Measurements from ENCODE around the gene TMEM60. TPM values are rescaled to one million over a fixed set of nuclear protein-coding genes. Genes with fewer than 3 reads are reported as not detected.
A peak's percentile ranks its signal among the peaks of the same experiment; 100 is the strongest.

Gene TMEM60
- total and polyA plus RNA-seq, 10 of the 15 experiments (the other 5 are each of a cell fraction or from before 2014, with no cell fraction given): 13.2 to 94.2 (median 30.2) TPM

GRCh38 chr7:77765481-77765880 lies 32.8 kb downstream of the TMEM60 start:
- WGBS (ENCODE audit: insufficient coverage, insufficient replicate concordance, low lambda C conversion rate, missing lambda C conversion rate): 65% methylated on average over 3 of the region's 3 CpGs
- no peak overlapping the region for H3K9ac ChIP-seq (ENCODE audit: control insufficient read depth, insufficient read depth, low read length)

DNA sequence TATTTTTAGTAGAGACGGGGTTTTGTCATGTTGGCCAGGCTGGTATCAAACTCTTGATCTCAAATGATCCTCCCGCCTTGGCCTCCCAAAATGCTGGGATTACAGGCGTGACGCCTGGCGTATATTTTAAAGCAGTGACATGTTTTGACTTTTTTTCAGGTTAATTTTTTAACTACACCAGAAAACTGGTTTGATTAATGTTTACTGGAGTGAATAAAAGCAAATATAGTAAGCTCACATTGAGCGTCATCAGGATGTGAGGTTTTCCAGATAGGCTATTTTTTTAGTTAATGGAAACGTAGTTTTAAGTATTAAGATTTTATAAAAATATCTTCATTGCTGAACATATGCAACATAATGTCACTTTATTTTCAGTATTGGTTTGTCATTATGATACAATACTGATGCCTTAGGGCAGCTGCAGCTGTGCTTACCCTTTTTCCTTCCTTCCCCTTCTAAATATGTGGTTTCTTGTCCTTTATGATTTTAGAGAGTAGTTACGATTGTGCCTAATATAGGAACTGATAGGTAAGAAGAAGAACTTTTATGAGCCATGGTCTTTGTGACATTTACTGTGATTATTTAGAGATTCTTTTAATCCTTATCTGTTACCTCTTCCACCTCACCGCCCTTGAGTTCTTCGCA lies 37.3 kb downstream of the TMEM60 start:
- Histone ChIP-seq H3K9ac (ENCODE audit: control insufficient read depth, insufficient read depth, low read length) (no peak overlapping the region), H3K4me1 (ENCODE audit: control insufficient read depth, insufficient read depth, low read length) (peaks cover 3% of the 10 kb centered on the region; the same call in 1 of the 2 replicates), H3K79me2 (ENCODE audit: control insufficient read depth, insufficient read depth, low read length) (peaks cover 40% of the 10 kb centered on the region), H3K27me3 (replicated peaks in 1 of 2; ENCODE audit: control insufficient read depth in 2 of 2, insufficient read depth in 2 of 2, low read length in 1 of 2) (no peaks in the 10 kb centered on the region), H2AFZ (ENCODE audit: control insufficient read depth, low read depth, low read length) (no peak overlapping the region), H4K20me1 (ENCODE audit: control insufficient read depth, insufficient read depth) (no peaks in the 10 kb centered on the region), H3K4me2 (ENCODE audit: control insufficient read depth, insufficient read depth) (no peak overlapping the region), H3K4me3 (no peak overlapping the region), H3K27ac (ENCODE audit: control insufficient read depth, insufficient read depth) (no peak overlapping the region), H3K9me3 (replicated peaks; ENCODE audit: control insufficient read depth, insufficient read depth, low read length) (no peaks in the 10 kb centered on the region), H3K36me3 (ENCODE audit: control insufficient read depth in 2 of 2, insufficient read depth in 2 of 2, low read length in 1 of 2) (peaks cover 0 to 2% of the 10 kb centered on the region in 2 experiments; a peak in 2 of 4 replicates)
- in situ Hi-C loops (cut with MboI) (no loop called here), intact Hi-C loops (cut with micrococcal nuclease; ENCODE audit: unreplicated experiment) (loop anchor here (5.0 kb wide), 1 partner anchor 176 kb away; no protein-coding TSS in a partner anchor)
- POLR2A ChIA-PET: no interaction called here
- DNase-seq (ENCODE audit: low read depth, low spot score) (no peak), FAIRE-seq (no peak), ATAC-seq (no peak)
- 76% methylated on average over 10 of the region's 10 CpGs for WGBS (ENCODE audit: insufficient coverage, insufficient replicate concordance, low lambda C conversion rate, missing lambda C conversion rate)
- CTCF ChIA-PET: interaction anchor here (1.0 to 3.7 kb wide), 10 partner anchors 19 to 175 kb away, joined by 3 to 225 read pairs (median 8); partner anchors contain the start of genes PHTF2 and TMEM60
- BruUV-seq (replicated peaks): no TSS peak
- RAD21 ChIA-PET (ENCODE audit: unreplicated experiment): interaction anchor here (0.8 to 3.7 kb wide), 6 partner anchors 36 to 162 kb away, joined by 3 to 58 read pairs (median 4); no protein-coding TSS in a partner anchor
- SMC1A ChIA-PET (ENCODE audit: uncharacterized antibody, unreplicated experiment): interaction anchor here (1.0 to 3.6 kb wide), 6 partner anchors 13 to 146 kb away, joined by 3 to 75 read pairs (median 6); no protein-coding TSS in a partner anchor
- TF ChIP-seq BMI1 (IDR thresholded peaks at IDR 0.05; ENCODE audit: borderline replicate concordance): no peak
- TF ChIP-seq MTA3 (IDR thresholded peaks at IDR 0.05; ENCODE audit: borderline replicate concordance, low read length): no peak
- TF ChIP-seq POLR2A (IDR thresholded peaks at IDR 0.05; ENCODE audit: low read depth, low read length): no peak
- no peak for TF ChIP-seq BHLHE40 (IDR thresholded peaks at IDR 0.05; ENCODE audit: borderline replicate concordance in 1 of 2, low read depth in 2 of 2, low read length in 1 of 2)
- TF ChIP-seq IKZF2 (IDR thresholded peaks at IDR 0.05): no peak
- TF ChIP-seq POU2F2 (IDR thresholded peaks at IDR 0.05; ENCODE audit: borderline replicate concordance, low read depth, low read length): no peak
- peak in 1 of 2 experiments; percentile 54; a peak in 1 of 4 replicates for TF ChIP-seq ETV6 (conservative IDR thresholded peaks at IDR 0.05 in 1 of 2, IDR thresholded peaks at IDR 0.05 in 1 of 2; ENCODE audit: borderline replicate concordance in 1 of 2, low read depth in 1 of 2)
- no peak for TF ChIP-seq RFX5 (IDR thresholded peaks at IDR 0.05; ENCODE audit: low read depth, low read length)

More at GRCh38 chr7:77765481-77765880, 32.8 kb downstream of the TMEM60 start:
- peaks cover 28% of the 10 kb centered on the region for H3K79me2 ChIP-seq (ENCODE audit: control insufficient read depth, insufficient read depth, low read length)
- ChIA-PET CTCF (interaction anchor here (0.6 to 2.3 kb wide), 8 partner anchors 14 to 1532 kb away, joined by 3 to 14 read pairs (median 4); no protein-coding TSS in a partner anchor), SMC1A (ENCODE audit: uncharacterized antibody, unreplicated experiment) (interaction anchor here (0.7 to 2.0 kb wide), 8 partner anchors 8 to 189 kb away, joined by 3 to 6 read pairs (median 4); no protein-coding TSS in a partner anchor), RAD21 (ENCODE audit: unreplicated experiment) (interaction anchor here (0.6 to 2.7 kb wide), 5 partner anchors 69 to 499 kb away, joined by 3 to 13 read pairs (median 5); partner anchors contain the start of gene RSBN1L), POLR2A (interaction anchor here (0.5 kb wide), 1 partner anchor 1406 kb away, joined by 3 read pairs; no protein-coding TSS in a partner anchor)
- in situ Hi-C loops (cut with MboI) (no loop called here), intact Hi-C loops (cut with micrococcal nuclease; ENCODE audit: unreplicated experiment) (no loop called here)
- H4K20me1 ChIP-seq (ENCODE audit: control insufficient read depth, insufficient read depth): no peaks in the 10 kb centered on the region
- no peaks in the 10 kb centered on the region for H3K27me3 ChIP-seq (replicated peaks in 1 of 2; ENCODE audit: control insufficient read depth in 2 of 2, insufficient read depth in 2 of 2, low read length in 1 of 2)
- no peak for DNase-seq (ENCODE audit: low read depth, low spot score)
- H3K9me3 ChIP-seq (replicated peaks; ENCODE audit: control insufficient read depth, insufficient read depth, low read length): no peaks in the 10 kb centered on the region
- no TSS peak for BruUV-seq (replicated peaks)
- TF ChIP-seq SUPT20H (IDR thresholded peaks at IDR 0.05; ENCODE audit: borderline replicate concordance, control insufficient read depth, low read depth, low read length) (no peak), SREBF1 (IDR thresholded peaks at IDR 0.05; ENCODE audit: low read length) (no peak), PAX8 (IDR thresholded peaks at IDR 0.05) (no peak), POLR2A (IDR thresholded peaks at IDR 0.05; ENCODE audit: low read depth, low read length) (no peak), FOS (IDR thresholded peaks at IDR 0.05; ENCODE audit: borderline replicate concordance, extremely low read depth, insufficient read length) (no peak)
- no peak for FAIRE-seq
- no peak overlapping the region for H3K4me3 ChIP-seq
- no peak for ATAC-seq
- no peak overlapping the region for H3K27ac ChIP-seq (ENCODE audit: control insufficient read depth, insufficient read depth)
- H2AFZ ChIP-seq (ENCODE audit: control insufficient read depth, low read depth, low read length): no peak overlapping the region
- no peak overlapping the region for H3K4me2 ChIP-seq (ENCODE audit: control insufficient read depth, insufficient read depth)
- peaks cover 0 to 2% of the 10 kb centered on the region in 2 experiments; a peak in 2 of 4 replicates for H3K36me3 ChIP-seq (ENCODE audit: control insufficient read depth in 2 of 2, insufficient read depth in 2 of 2, low read length in 1 of 2)
- no peaks in the 10 kb centered on the region for H3K4me1 ChIP-seq (ENCODE audit: control insufficient read depth, insufficient read depth, low read length)
